GM21717 (cell line): Measurements from ENCODE around the gene C17orf107.

Source experiments
- ATAC-seq: cut with Tn5 transposase; IDR thresholded peaks from one replicate; pipeline ENCODE4 v1.9.1; 2021; ENCODE audit warnings: mild to moderate bottlenecking, moderate library complexity; ENCODE audit not compliant: unreplicated experiment

Gene C17orf107

DNA sequence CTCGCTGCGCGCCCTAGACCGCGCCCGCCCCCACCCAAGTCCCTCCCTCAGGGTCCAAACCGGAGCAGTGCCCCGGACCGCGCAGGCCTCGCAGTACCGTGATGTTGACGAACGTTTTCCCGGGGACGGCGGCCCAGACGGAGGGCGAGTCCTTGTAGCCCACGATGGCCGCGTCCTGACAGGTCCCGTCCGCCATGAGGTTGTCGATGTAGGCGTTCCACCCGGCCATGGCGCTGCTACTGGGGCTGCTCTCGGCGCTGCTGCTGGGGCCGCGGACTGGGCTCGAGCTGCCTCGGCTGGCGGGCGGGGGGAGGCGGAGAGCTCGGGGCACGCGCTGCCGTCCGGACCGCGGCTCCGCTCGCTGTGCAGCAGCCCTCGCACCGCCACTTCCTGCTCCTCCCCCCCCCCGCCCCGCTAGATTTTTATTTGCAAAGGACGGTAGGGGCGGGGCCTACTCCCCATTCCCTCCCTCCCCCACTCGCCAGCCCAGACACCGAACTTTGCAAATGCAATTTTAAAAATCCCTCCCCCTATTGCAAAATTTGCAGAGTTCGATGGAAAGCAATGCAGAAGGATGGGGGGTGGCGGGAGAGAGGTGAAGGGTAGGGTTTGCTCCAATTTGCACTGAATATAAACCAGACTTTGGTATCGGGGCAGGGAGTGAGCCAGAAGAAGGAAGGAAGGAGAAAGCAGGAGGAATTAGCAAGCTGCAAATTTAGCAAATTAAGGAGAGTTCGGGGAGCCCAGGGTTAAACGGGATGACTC, 49.0 kb downstream of the C17orf107 start, which contains the start of gene PFN1:
TSS of gene PFN1 (minus strand) at position 365 of the 765 bp plus-strand sequence. CDS start at position 229, 136 bp downstream.
- ATAC-seq, result no peak

- ATAC-seq, result peak; percentile 32
Observed at GRCh38 chr17:4948931-4949320, 49.6 kb downstream of the C17orf107 start.

- ATAC-seq, result peak; percentile 25
Observed at GRCh38 chr17:4949321-4950074, 50.2 kb downstream of the C17orf107 start.

DNA sequence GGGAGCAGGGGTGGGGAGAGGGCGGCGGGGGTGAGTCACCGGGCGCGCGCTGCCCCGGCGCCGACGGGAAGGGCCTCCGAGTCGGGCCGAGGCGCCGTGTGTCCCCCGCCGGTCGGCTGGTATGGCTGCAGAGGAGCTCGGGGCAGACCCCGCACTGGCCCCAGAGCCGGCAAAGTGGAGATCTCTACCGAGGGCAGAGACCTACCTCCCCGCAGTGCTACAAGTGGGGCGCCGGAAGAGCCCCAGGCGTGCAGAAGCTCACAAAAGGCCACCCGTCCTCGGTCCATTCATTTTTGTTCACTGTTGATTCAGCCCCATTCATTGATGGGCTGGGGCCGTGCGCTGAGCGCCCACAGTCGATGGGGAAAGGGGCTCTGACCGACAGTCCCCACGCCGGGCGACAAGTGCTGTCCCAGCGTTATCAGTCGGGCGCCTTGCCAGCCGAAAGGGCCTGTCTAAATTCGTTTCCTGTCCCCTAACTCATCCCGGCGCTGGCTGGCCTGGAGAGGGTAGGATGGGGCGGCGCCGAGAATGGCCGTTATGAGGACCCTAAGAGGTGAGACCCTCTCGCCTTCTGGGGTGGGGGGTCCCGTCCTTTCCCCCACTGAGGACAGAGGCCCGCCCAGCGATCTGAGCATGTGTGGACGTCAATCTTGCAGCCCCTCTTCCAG, 50.9 kb downstream of the C17orf107 start:
- ATAC-seq, result peak; percentile 0

- no peak for ATAC-seq
Observed at GRCh38 chr17:4950746-4951204, 51.4 kb downstream of the C17orf107 start, which contains the start of gene ENO3. TSS of gene ENO3 (plus strand) at chr17:4951119. CDS start at chr17:4951830, 711 bp downstream.

GRCh38 chr17:4951486-4951885, 52.1 kb downstream of the C17orf107 start:
- ATAC-seq, result no peak
